ENCODE results near the gene CPT2. TPM values are rescaled to one million over a fixed set of nuclear protein-coding genes. Genes with fewer than 3 reads are reported as not detected.

CPT2 gene
- total and polyA plus RNA-seq, 2 of the 13 experiments (the other 11 are each of a cell fraction or from before 2014, with no cell fraction given): 12.6 to 14.6 TPM

- peak; percentile 94 for TF ChIP-seq KMT2A (CRISPR knock-in tag; IDR thresholded peaks at IDR 0.05)
- no peak for TF ChIP-seq ZNF552 (CRISPR knock-in tag; IDR thresholded peaks at IDR 0.05; ENCODE audit: borderline replicate concordance)
- TF ChIP-seq CBFB (CRISPR knock-in tag; IDR thresholded peaks at IDR 0.05): peak; percentile 88
- TF ChIP-seq ZNF724P (CRISPR knock-in tag; IDR thresholded peaks at IDR 0.05; ENCODE audit: borderline replicate concordance): peak; percentile 91; the same call in 1 of the 2 replicates
- no peak for TF ChIP-seq ZNF180 (CRISPR knock-in tag; IDR thresholded peaks at IDR 0.05; ENCODE audit: borderline replicate concordance, low read depth)
- peak; percentile 91 for TF ChIP-seq ZHX1 (CRISPR knock-in tag; IDR thresholded peaks at IDR 0.05; ENCODE audit: low read depth)
- peak; percentile 84 for TF ChIP-seq SALL1 (CRISPR knock-in tag; IDR thresholded peaks at IDR 0.05)
- peak; percentile 96 for TF ChIP-seq THAP11 (CRISPR knock-in tag; IDR thresholded peaks at IDR 0.05)
- no peak for TF ChIP-seq KIAA2018 (CRISPR knock-in tag; IDR thresholded peaks at IDR 0.05; ENCODE audit: borderline replicate concordance)
- TF ChIP-seq PHF20 (CRISPR knock-in tag; IDR thresholded peaks at IDR 0.05): peak; percentile 100
- TF ChIP-seq GATAD1 (CRISPR knock-in tag; IDR thresholded peaks at IDR 0.05): peak; percentile 100
- peak; percentile 76; the same call in 1 of the 2 replicates for TF ChIP-seq DDIT3 (CRISPR knock-in tag; IDR thresholded peaks at IDR 0.05)
- TF ChIP-seq HNRNPUL1 (IDR thresholded peaks at IDR 0.05; ENCODE audit: low read depth, low read length): no peak
- TF ChIP-seq ZFP90 (CRISPR knock-in tag; IDR thresholded peaks at IDR 0.05; ENCODE audit: borderline replicate concordance): no peak; the same call in 1 of the 2 replicates
- peak; percentile 44 for TF ChIP-seq AGO1 (IDR thresholded peaks at IDR 0.05; ENCODE audit: low read depth, low read length, poor library complexity, severe bottlenecking)
- peak; percentile 66 for TF ChIP-seq BCL6 (CRISPR knock-in tag; IDR thresholded peaks at IDR 0.05)
- no peak for TF ChIP-seq TOE1 (CRISPR knock-in tag; IDR thresholded peaks at IDR 0.05)
- TF ChIP-seq BHLHE40 (IDR thresholded peaks at IDR 0.05; ENCODE audit: low read length): no peak
Observed at GRCh38 chr1:53238197-53239155, 41.9 kb downstream of the CPT2 start, which contains the start of gene MAGOH (continued).
